MM.1S (cell line): ENCODE data around the gene VSTM2L.

ENCODE experiments used
- EZH2 ChIP-seq: fragments of 300-600 bp; sonication (generic); optimal IDR thresholded peaks from 2 replicates; pipeline ENCODE3; 2017; ENCODE audit warnings: low read depth, mild to moderate bottlenecking, antibody characterized with exemption, low read length, mixed read lengths
- TF ChIP-seq, protein P1 (sequence below): fragments of 300-600 bp; sonication (generic); IDR thresholded peaks from 2 replicates; pipeline ENCODE4 v1.5.1; 2016; ENCODE audit warnings: antibody characterized with exemption, low read length, mixed read lengths

GRCh38 chr20:37876863-37877262 is 26.1 kb upstream of the VSTM2L start:
- TF ChIP-seq, protein P1, sequence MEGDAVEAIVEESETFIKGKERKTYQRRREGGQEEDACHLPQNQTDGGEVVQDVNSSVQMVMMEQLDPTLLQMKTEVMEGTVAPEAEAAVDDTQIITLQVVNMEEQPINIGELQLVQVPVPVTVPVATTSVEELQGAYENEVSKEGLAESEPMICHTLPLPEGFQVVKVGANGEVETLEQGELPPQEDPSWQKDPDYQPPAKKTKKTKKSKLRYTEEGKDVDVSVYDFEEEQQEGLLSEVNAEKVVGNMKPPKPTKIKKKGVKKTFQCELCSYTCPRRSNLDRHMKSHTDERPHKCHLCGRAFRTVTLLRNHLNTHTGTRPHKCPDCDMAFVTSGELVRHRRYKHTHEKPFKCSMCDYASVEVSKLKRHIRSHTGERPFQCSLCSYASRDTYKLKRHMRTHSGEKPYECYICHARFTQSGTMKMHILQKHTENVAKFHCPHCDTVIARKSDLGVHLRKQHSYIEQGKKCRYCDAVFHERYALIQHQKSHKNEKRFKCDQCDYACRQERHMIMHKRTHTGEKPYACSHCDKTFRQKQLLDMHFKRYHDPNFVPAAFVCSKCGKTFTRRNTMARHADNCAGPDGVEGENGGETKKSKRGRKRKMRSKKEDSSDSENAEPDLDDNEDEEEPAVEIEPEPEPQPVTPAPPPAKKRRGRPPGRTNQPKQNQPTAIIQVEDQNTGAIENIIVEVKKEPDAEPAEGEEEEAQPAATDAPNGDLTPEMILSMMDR: no peak
- TF ChIP-seq EZH2: no peak
